Lower leg skin (tissue), 3 donors: Measurements from ENCODE around the gene LILRA5.

ENCODE experiments used
- CTCF ChIP-seq, 3 donors: fragments of 450-650 bp; IDR thresholded peaks; one replicate each; pipeline ENCODE4 v1.5.1; 2016; ENCODE audit warnings: antibody characterized with exemption in 3 of 3, mild to moderate bottlenecking in 3 of 3, moderate library complexity in 2 of 3
- POLR2A ChIP-seq, 2 donors: fragments of 450-650 bp; IDR thresholded peaks; one replicate each; pipeline ENCODE4 v1.6.1; 2016 to 2017; ENCODE audit warnings: antibody characterized with exemption in 2 of 2, mild to moderate bottlenecking in 1 of 2, moderate library complexity in 1 of 2

- no peak for TF ChIP-seq CTCF (IDR thresholded peaks at IDR 0.05)
- TF ChIP-seq POLR2A (IDR thresholded peaks at IDR 0.05), result no peak
These were observed 1.5 kb downstream of the LILRA5 start for GRCh38 chr19:54311486-54311885.
